Gastrocnemius medialis (tissue), 4 donors: ENCODE results near the gene TRIM69. TPM values are rescaled to one million over a fixed set of nuclear protein-coding genes. Genes with fewer than 3 reads are reported as not detected.

Source experiments
- ATAC-seq, 2 donors: fragments of 150-250 bp; one replicate each; pipeline ENCODE4 v1.9.1; 2016
- DNase-seq, 2 donors: peaks; one replicate each; pipeline ENCODE4 v3.0.0-alpha.2; 2019
- H3K27ac ChIP-seq, 4 donors: fragments of 200-600 bp; sonication (generic); 1 replicate in 1 of 4; 2 replicates in 3 of 4; pipeline ENCODE4 v1.5.1; 2016 to 2018; ENCODE audit warnings: mild to moderate bottlenecking in 2 of 4, moderate library complexity in 1 of 4
- H3K27me3 ChIP-seq, 3 donors: fragments of 200-600 bp; sonication (generic) in 2 of 3; 1 replicate in 1 of 3; 2 replicates in 2 of 3; pipeline versions ENCODE4 v1.5.1 to v1.6.0; 2016 to 2019; ENCODE audit warnings: mild to moderate bottlenecking in 1 of 3, moderate library complexity in 1 of 3
- H3K36me3 ChIP-seq, 2 donors: fragments of 200-600 bp; sonication (generic) in 1 of 2; one replicate each; pipeline ENCODE4 v1.5.1; 2017 to 2018
- H3K4me1 ChIP-seq, 2 donors: fragments of 200-600 bp; sonication (generic) in 1 of 2; one replicate each; pipeline ENCODE4 v1.5.1; 2016 to 2017; ENCODE audit warnings: mild to moderate bottlenecking in 2 of 2
- H3K4me3 ChIP-seq, 4 donors: fragments of 200-600 bp; sonication (generic) in 3 of 4; 1 replicate in 1 of 4; 2 replicates in 3 of 4; pipeline ENCODE4 v1.5.1; 2016 to 2019; ENCODE audit warnings: mild to moderate bottlenecking in 2 of 4
- H3K9me3 ChIP-seq, 3 donors: fragments of 200-600 bp; sonication (generic) in 2 of 3; 1 replicate in 1 of 3; 2 replicates in 2 of 3; pipeline ENCODE4 v1.5.1; 2016 to 2019
- POLR2A ChIP-seq, 2 donors: fragments of 450-650 bp; IDR thresholded peaks; one replicate each; pipeline ENCODE4 v1.6.1; 2017; ENCODE audit warnings: antibody characterized with exemption in 2 of 2, mild to moderate bottlenecking in 2 of 2, moderate library complexity in 2 of 2
- in situ Hi-C, 4 donors: fragments of 200-750 bp; cut with MboI; loops; one replicate each; pipeline versions ENCODE4 v1.15.0 to v1.8.0; 2017; ENCODE audit warnings: low sequenced_read_pairs in 4 of 4
- intact Hi-C: fragments of 100-400 bp; cut with DNase I; formaldehyde crosslinking; loops from one replicate; pipeline ENCODE4 v1.15.1; 2023; ENCODE audit warnings: low total_unique reads
- total RNA-seq, 4 donors: library from RNA; depleted of rRNA; stranded (reverse); fragments of >200 nt; gene quantifications; one replicate each; pipeline versions ENCODE4 v1.1.0 to v1.2.3, GENCODE V29; 2016
- TF ChIP-seq, protein P1 (sequence below), 5 experiments: fragments of 450-650 bp in 3 of 5; fragments of 200-600 bp in 2 of 5; sonication (generic) in 2 of 5; IDR thresholded peaks in 4 of 5; conservative IDR thresholded peaks in 1 of 5; 1 replicate in 4 of 5; 2 replicates in 1 of 5; pipeline ENCODE4 v1.5.1; 2016 to 2019; ENCODE audit warnings: antibody characterized with exemption in 5 of 5, mild to moderate bottlenecking in 3 of 5, moderate library complexity in 3 of 5

TRIM69 gene
- total RNA-seq, 4 donors from 2014 or later = 13.5 to 20.8 (median 17.6) TPM

DNA sequence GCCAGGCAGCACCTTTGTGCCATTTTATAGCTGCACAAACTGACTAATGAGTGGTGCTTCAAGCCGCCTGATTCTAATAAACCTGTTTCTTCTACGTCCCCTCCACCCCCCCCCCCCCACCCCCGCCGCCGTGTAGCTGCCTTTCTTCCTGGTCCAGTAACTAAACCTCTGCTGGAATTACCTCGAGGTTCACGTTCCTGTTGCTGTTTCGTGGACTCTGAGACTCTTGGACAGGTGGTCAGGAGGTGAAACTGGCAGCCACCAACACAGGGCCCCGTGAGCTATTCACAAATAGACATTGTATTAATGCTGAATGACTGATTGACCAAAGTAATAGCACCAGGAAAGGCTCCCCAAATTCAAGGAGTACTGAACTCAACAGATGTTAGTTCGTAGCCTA is 73.9 kb downstream of the TRIM69 start:
- DNase-seq (no peak), ATAC-seq (no peak)
- no peaks in the 10 kb centered on the region for H3K9me3 ChIP-seq
- H3K4me3 ChIP-seq = no peak overlapping the region
- no peak overlapping the region for H3K27ac ChIP-seq
- intact Hi-C loops (no loop called here), in situ Hi-C loops (no loop called here)
- no peak for TF ChIP-seq POLR2A (IDR thresholded peaks at IDR 0.05)
- TF ChIP-seq, protein P1, sequence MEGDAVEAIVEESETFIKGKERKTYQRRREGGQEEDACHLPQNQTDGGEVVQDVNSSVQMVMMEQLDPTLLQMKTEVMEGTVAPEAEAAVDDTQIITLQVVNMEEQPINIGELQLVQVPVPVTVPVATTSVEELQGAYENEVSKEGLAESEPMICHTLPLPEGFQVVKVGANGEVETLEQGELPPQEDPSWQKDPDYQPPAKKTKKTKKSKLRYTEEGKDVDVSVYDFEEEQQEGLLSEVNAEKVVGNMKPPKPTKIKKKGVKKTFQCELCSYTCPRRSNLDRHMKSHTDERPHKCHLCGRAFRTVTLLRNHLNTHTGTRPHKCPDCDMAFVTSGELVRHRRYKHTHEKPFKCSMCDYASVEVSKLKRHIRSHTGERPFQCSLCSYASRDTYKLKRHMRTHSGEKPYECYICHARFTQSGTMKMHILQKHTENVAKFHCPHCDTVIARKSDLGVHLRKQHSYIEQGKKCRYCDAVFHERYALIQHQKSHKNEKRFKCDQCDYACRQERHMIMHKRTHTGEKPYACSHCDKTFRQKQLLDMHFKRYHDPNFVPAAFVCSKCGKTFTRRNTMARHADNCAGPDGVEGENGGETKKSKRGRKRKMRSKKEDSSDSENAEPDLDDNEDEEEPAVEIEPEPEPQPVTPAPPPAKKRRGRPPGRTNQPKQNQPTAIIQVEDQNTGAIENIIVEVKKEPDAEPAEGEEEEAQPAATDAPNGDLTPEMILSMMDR (IDR thresholded peaks at IDR 0.05 in 4 of 5, conservative IDR thresholded peaks at IDR 0.05 in 1 of 5) = no peak
- no peaks in the 10 kb centered on the region for H3K4me1 ChIP-seq
- H3K36me3 ChIP-seq = no peaks in the 10 kb centered on the region
- peaks cover 0 to 5% (median 4%) of the 10 kb centered on the region in 3 donors for H3K27me3 ChIP-seq

DNA sequence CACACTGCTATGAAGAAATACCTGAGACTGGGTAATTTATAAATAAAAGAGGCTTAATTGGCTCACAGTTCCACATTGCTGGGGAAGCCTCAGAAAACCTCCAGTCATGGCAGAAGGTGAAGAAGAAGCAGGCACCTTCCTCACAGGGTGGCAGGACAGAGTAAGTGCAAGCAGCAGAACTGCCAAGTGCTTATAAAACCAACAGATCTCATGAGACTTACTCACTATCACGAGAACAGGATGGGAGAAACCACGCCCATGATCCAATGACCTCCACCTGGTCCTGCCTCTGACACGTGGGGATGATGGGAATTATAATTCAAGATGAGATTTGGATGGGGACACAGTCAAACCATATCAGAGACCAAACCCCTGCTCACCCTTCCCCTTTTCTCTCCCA is 75.0 kb downstream of the TRIM69 start:
- ATAC-seq (no peak), DNase-seq (no peak)
- no peaks in the 10 kb centered on the region for H3K9me3 ChIP-seq
- TF ChIP-seq, protein P1 (IDR thresholded peaks at IDR 0.05 in 4 of 5, conservative IDR thresholded peaks at IDR 0.05 in 1 of 5) = no peak
- TF ChIP-seq POLR2A (IDR thresholded peaks at IDR 0.05) = no peak
- H3K27ac ChIP-seq = no peak overlapping the region
- no peak overlapping the region for H3K4me3 ChIP-seq
- in situ Hi-C loops = no loop called here
- peaks cover 0 to 5% (median 4%) of the 10 kb centered on the region in 3 donors for H3K27me3 ChIP-seq
- no peaks in the 10 kb centered on the region for H3K36me3 ChIP-seq
- no peaks in the 10 kb centered on the region for H3K4me1 ChIP-seq
- intact Hi-C loops = no loop called here

DNA sequence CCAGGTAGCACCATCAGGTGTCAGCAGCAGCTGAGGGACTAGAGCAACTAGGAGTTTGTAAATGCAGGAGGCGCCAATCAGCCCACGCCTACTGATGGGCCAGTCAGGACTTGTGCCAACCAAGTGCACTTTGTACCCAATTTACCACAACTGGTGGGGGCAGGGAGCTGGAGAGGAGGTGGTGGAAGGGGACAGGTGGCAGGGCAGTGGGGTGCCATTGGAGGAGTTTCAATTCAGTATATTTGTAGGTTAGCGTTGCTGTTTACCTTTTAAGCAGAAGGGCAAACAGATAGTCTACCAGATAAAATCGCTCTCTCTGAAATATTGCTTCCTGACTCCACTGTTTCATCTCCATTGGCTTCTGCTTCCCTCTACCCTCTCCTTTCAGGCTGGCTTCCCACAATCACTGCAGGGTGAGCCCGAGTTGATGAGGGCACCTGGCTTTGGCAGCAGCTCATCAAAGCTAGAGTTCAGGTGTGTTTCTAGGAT is 75.7 kb downstream of the TRIM69 start:
- Histone ChIP-seq H3K27ac (no peak overlapping the region), H3K9me3 (no peaks in the 10 kb centered on the region), H3K36me3 (no peaks in the 10 kb centered on the region), H3K4me3 (no peak overlapping the region), H3K27me3 (peaks cover 0 to 5% (median 4%) of the 10 kb centered on the region in 3 donors), H3K4me1 (no peaks in the 10 kb centered on the region)
- DNase-seq (no peak), ATAC-seq (no peak)
- in situ Hi-C loops (no loop called here), intact Hi-C loops (no loop called here)
- TF ChIP-seq POLR2A (IDR thresholded peaks at IDR 0.05) = no peak
- TF ChIP-seq, protein P1 (IDR thresholded peaks at IDR 0.05 in 4 of 5, conservative IDR thresholded peaks at IDR 0.05 in 1 of 5) = no peak

DNA sequence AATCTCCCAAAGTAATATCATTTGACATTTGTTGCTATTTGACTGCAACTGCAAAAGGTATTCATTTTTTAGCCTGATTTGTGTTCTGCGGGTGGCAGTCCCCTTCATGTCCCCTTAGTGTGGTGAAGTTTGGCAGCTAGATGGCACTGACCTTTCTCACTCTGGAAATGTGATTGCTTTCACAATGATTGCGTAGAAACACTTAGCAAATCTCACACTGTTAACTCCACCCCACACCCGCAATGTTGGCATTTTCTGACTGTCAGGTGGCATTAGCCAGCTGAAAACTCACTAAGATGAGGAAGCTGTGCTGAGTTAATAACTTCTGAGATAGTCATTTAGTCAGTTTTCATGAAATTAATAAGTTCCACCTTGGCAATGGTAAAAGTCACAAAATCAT is 76.9 kb downstream of the TRIM69 start:
- Histone ChIP-seq H3K4me1 (no peaks in the 10 kb centered on the region), H3K27ac (no peak overlapping the region), H3K36me3 (no peaks in the 10 kb centered on the region), H3K4me3 (no peak overlapping the region), H3K27me3 (peaks cover 0 to 5% (median 4%) of the 10 kb centered on the region in 3 donors), H3K9me3 (no peaks in the 10 kb centered on the region)
- in situ Hi-C loops (no loop called here), intact Hi-C loops (no loop called here)
- DNase-seq (no peak), ATAC-seq (no peak)
- TF ChIP-seq, protein P1 (IDR thresholded peaks at IDR 0.05 in 4 of 5, conservative IDR thresholded peaks at IDR 0.05 in 1 of 5) = no peak
- no peak for TF ChIP-seq POLR2A (IDR thresholded peaks at IDR 0.05)

Other genes starting within 250 kb of the TRIM69 start
- 100 to 1,000 TPM in 2 of 4 donors, 10 to 100 TPM in 2; 79.2 to 122 (median 103) TPM for gene EIF3J, start 199.4 kb upstream of the TRIM69 start, total RNA-seq
- 10 to 100 TPM; 32.8 to 51.7 (median 43.2) TPM for gene SPG11, start 72.9 kb upstream of the TRIM69 start, total RNA-seq
- under 1 TPM in 1 of 4 donors, not detected in 3; 0.13 TPM for gene PATL2, start 25.2 kb upstream of the TRIM69 start, total RNA-seq
- 1,000 to 10,000 TPM in 2 of 4 donors, 100 to 1,000 TPM in 2; 787 to 1,106 (median 928) TPM for gene B2M, start 25.0 kb upstream of the TRIM69 start, total RNA-seq
- not detected for gene TERB2, start 220.2 kb downstream of the TRIM69 start, total RNA-seq